Measurements from ENCODE around the gene TRIM72.

GRCh38 chr16:31194898-31195297 lies 19.0 kb upstream of the TRIM72 start:
- no peak for TF ChIP-seq TAF1 (IDR thresholded peaks at IDR 0.05; ENCODE audit: borderline replicate concordance, insufficient read depth, low read length)
- no peak; the same call in 1 of the 2 replicates for TF ChIP-seq POLR2AphosphoS5 (IDR thresholded peaks at IDR 0.05; ENCODE audit: low read depth, low read length)
- TF ChIP-seq REST (IDR thresholded peaks at IDR 0.05; ENCODE audit: insufficient read depth in 1 of 2, low read depth in 2 of 2, low read length in 2 of 2) = no peak
- no peak for TF ChIP-seq SIN3A (IDR thresholded peaks at IDR 0.05; ENCODE audit: borderline replicate concordance, insufficient read depth, low read length)
- no peak for TF ChIP-seq FOXP2 (optimal IDR thresholded peaks at IDR 0.05; ENCODE audit: borderline replicate concordance, extremely low read depth, extremely low read length, insufficient read depth)

All from PFSK-1 (cell line).